HG03378 (cell line): ENCODE measurements around the gene CEND1.

Experiments used
- ATAC-seq: cut with Tn5 transposase; IDR thresholded peaks from one replicate; pipeline ENCODE4 v1.9.1; 2021; ENCODE audit warnings: mild to moderate bottlenecking, moderate library complexity; ENCODE audit not compliant: unreplicated experiment

CEND1 gene

DNA sequence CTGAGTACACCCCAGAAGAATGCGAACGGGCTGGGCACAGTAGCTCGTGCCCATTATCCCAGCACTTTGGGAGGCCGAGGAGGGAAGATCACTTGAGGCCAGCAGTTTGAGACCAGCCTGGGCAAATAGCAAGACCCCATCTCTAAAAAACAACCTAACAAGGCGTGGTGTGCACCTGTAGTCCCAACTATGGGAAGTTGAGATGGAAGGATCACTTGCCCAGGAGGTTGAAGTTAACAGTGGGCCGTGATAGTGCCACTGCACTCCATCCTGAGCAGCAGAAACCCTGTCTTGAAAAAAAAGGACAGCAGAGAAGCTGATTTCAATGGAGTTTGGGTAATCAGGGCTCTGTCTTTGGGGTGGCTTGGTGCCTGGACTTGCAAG, 23.2 kb upstream of the CEND1 start:
- no peak for ATAC-seq

DNA sequence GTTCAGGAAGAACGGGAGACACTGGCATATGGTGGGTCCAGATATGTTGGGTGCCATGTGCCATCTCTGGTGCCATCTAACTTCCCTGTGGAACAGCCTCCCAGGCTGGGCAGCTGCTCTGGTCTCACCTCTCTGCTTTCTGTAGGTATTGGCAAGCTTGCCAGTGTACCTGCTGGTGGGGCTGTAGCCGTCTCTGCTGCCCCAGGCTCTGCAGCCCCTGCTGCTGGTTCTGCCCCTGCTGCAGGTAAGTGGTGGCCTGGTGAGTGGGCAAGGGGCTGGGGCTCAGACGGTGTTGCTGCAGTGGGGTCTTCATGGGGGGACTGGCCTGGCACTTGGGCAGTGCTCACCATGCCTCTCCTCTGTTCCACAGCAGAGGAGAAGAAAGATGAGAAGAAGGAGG, 22.5 kb upstream of the CEND1 start:
- no peak for ATAC-seq

DNA sequence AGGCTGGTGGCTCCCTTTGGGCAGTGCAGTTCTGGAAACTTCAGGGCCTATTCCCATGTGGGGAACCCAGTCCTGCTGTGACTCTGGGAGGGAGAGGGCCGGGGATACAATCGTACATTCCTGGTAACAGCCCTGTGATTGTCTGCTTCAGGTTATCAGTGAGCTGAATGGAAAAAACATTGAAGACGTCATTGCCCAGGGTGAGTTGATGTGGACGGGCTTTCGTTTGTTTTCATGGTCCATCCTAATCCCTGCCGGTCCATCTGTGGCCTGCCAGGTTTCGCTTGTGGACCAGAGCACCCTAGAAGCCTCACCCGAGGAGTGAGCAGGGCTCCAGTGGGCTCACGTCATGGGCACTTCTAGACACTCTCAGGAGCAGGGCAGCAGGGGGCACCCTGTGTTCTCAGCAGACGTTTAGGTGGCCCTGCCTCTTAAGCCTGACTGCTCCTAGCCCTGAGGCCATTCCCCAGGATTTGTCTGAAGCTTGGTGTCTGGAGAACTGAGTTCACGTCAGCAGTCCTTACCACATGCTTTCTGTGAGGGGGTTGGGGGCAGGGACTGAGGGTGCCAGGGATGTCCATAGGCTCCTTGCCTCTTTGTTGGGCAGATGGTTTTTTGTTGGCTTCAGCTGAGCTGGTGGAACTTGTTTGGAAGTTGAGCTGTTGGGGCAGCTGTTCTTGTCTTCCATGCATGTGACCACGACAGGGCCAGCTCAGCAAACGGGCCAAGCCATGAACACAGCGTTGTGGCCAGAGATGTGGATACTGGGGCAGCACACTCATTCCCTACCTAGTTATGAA, 21.8 kb upstream of the CEND1 start:
- ATAC-seq, result no peak

DNA sequence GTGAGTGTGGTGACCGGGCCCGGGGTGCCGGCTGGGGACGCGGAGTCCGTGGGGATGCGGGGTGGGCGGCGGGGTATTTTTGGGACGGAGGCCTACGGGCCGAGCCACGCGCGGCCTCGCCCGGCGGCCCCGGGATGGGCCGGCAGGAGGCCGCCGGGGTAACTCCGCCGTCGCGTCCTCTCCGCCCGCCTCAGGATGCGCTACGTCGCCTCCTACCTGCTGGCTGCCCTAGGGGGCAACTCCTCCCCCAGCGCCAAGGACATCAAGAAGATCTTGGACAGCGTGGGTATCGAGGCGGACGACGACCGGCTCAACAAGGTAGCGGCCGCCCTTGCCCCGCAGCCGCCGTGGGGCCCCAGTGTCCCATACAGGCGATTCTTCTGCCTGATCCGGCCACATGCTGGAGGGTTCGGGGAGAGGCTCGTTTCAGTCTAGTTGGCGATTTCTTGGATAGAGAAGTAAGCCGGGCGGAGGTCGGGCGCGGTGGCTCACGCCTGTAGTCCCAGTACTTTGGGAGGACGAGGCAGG, 20.2 kb upstream of the CEND1 start:
- ATAC-seq, result no peak

DNA sequence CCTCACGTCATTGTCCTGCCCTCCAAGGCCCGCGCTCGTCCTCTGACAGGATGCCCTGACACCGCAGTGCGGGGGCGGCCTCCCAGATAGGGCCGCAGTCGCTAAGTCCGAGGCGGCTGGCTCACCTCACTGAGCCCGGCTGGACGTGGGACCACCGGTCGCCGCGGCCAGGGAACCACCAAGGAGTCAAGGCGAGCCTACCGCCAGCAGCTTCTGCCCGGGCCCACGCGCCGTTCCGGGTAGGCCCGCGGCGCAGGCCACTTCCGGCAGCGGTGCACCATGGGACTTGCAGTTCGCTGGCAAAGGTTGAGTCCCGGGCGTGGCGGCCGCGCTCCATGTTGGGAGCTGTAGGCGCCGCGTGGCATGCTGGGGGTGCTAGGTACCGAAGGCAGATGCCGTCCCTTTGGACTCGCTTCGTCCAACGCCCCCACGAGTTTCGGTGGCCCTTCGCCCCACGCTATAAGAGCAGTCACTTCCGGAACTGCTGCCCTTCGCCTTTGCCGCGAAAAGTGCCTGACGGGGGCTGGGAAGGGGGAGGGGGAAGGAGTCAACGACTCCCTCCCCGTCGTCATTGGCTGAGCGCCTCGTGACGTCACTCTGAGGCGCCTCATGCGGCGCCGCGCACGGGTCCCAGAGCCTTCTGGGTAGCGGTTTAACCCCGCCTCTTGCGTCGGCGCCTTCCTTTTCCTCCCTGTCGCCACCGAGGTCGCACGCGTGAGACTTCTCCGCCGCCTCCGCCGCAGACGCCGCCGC, 19.6 kb upstream of the CEND1 start, which contains the start of gene RPLP2:
Gene RPLP2 (plus strand): TSS at position 681 of the 753 bp plus-strand sequence. CDS start 268 bp downstream, outside the sequence.
- ATAC-seq, result peak; percentile 63

DNA sequence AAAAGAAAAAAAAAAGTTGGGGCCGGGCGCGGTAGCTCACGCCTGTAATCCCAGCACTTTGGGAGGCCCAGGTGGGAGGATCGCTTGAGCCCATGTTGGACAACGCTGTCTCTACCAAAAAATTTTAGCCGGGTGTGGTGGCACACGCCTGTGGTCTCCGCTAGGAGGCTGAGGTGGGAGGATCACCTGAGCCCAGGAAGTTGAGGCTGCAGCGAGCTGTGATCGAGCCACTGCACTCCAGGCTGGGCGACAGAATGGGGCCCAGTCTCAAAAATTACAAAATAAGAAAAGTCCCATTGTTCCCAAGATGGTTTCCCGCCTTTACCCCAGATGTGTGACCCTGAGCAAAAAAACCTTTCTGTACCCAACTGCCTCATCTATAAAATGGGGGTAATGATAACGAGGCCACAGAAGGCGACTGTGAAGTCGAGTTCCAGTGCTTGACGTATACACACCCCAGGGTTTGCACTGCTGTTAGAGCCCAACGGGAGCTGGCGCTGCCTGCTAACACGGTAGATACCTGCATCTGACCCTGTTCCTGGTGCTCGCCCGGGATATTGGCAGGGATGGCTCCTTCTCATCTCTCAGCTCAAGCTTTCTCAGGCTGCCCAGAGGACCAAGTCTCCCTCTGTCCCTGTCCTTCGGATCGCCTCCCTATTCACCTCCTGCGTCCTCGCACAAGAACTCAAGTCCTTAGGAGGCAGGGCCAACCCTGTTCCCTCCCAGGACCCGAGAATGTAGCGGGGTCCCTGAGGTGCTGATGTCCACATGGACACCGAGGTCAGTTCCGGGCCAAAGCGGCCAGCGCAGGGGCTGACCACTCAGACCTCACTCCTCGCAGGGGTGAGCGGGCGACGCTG, 18.8 kb upstream of the CEND1 start:
- ATAC-seq, result no peak

DNA sequence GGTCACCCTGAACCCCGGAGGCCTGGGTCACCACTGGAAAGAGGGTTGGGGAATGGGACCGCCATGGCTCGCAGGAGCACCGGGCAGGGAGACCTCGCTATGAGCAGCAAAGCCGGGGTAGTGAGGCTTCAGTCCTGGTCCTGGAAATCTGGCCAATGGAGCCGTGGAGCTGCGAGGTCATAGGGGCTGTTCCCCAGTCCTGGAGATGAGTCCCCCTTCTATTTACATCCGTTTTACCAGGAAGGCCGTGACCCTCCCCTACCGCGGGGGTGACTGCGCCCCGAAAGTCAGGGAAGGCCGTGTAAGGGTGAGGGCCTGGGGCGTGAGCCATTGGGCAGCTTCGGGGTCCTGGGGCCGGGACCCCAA, 14.7 kb upstream of the CEND1 start:
- ATAC-seq, result no peak

DNA sequence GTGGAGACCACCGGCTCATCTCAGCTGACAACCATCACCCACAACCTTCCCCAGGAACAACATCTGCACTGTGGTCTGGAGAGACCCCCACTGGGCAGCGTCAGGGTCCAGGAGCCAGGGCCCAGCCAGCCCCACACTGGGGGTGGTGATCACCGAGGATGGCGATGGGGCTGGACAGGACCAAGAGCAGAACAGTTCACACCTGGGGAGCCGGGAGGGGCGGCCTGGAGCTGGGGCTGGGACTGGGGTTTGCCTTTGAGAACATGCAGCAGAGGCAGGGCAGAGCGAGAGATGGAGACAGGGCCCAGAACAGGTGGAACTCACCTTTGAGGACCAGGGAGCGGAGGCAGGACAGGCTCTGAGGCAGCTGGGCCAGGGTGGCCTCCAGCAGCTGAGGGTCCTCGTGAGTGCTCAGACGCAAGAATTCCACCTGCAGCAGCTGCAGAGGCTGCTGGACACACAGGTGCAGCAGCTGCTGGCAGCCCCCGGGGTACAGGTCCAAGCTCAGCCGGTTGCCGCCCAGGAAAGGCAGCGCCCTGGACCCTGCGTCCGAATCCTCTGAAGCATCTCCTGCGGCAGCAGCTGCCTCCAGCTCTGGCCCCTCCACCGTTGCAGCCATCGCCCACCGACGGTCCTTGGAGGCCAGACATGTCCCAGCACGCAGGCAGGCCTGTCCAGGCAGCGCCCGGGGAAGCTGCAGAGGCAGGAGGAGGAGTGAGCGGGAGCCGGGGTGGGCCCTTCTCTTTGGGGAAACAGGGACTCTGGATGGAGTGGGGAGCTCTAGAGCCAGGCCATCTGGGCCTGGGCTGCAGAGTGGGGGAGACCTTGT, 14.1 kb upstream of the CEND1 start:
- ATAC-seq, result no peak

DNA sequence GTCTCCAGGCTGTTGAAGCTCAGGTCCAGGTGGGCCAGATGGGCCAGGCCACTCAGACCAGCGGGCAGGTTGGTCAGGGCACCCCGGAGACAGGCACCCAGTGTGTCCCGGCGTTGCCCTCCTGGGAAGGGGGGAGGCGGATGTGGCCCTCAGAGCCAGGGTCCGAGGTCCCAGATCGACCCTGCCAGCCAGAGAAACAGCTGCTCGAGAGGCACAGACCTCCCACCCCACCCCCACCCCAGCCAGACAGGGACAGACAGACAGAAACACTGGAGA, 13.5 kb upstream of the CEND1 start:
- no peak for ATAC-seq

DNA sequence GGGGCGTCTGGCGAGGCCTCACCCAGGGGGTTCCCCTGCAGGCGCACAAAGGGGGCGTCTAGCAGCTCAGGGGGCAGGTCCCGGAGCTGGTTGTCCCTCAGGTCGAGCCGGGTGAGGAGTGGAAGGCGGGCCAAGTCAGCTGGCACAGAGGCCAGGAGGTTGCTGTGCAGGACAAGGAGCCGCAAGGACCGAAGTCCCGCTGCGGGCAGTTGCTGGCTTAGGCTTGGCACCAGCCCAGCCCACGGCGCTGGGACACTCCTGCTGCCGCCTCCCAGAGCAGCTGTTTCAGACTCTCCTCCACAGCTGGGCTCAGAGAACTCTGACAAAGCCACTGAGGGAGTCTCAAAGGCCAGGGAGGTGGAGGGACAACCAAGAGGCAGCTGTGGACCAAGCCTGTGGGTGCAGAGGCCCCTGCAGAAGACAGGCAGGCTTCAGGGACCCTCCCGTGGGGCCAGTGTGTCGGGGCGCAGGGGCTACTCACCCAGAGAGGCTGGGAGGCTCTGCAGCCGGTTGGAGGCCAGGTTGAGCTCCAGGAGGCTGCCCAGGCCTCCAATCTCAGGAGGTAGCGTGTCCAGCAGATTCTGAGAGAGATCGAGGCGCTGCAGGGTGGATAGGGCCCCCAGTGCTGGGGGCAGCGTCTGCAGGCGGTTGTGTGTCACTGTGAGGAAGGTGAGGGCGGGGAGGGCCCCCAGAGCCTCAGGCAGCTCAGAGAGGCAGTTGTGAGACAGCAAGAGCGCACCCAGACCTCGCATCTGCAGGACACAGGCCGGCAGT, 13.0 kb upstream of the CEND1 start:
- no peak for ATAC-seq

DNA sequence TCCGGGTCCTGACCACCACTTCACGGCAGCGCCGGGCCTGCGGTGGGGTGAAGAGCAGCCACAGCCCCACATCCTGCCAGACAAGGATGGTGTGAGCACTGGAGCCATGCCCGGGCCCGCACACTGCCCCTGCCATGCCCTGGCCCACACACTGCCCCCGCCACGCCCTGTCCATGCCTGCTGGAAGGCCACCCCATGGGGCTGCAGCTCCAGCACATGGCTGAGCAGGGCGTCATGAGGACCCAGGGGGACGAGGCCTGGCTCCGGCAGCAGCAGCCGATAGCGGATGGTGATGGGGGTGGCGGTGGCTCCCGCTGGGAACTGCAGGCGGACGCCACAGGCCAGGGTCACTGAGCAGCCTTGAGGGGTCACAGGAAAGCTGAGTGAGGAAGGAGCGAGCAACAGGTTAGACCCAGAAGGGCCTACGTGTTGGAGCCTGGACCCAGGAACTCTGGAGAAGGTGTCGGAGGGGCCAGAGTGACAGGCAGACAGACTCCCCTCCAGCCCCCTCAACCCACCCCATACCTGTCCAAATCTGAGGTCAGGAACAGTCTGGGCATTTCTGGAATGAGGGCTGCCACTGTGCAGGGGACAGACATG, 12.2 kb upstream of the CEND1 start:
- ATAC-seq, result no peak

DNA sequence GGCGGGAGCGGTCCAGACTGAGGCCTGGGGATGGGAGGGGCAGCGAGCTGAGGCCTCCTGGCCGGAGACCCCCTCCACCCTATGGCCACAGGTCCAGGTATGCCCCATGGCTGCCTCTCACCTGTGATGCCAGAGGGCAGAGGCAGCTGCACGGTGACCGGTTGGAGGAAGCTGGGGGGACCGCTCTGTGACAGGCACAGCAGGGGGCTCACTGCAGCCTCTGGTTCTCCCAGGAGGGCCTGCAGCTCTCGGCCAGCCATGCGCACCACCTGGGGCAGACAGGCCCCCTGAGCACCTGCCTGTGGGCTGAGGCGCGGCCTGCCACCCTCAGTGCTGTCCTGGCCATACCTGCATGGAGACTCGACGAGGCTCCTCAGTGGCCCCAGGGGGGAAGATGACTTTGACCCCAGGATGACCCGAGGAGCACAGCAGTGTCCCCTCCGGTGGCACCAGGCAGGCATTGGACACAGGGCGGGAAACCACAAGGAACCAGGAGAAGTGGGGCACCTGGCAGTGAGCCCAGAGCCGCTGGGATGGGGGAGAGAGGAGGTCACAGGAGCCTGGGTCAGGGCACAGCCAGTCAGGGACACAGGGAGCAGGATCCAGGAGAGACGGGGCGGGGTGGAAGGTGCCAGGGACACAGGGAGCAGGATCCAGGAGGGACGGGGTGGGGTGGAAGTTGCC, 11.3 kb upstream of the CEND1 start:
- ATAC-seq, result no peak

DNA sequence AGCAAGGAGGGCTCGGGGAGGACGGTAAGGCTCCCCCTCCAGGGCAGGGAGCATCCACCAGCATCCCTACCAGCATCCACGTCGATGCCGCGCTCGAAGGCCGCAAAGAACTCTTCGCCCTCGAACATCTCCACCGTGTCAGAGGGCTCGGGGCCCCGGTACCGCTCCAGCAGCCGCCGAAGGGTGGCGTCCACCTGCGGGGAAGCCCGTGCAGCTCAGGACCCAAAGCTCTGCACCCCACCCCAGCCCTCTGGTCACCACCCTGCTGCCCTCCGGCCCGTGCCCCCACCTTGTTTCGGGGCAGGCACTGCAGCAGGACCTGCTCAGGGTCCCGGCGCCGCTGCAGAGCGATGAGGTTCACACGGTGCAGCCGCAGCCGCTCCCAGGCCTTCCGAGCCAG, 10.6 kb upstream of the CEND1 start:
- ATAC-seq, result no peak

DNA sequence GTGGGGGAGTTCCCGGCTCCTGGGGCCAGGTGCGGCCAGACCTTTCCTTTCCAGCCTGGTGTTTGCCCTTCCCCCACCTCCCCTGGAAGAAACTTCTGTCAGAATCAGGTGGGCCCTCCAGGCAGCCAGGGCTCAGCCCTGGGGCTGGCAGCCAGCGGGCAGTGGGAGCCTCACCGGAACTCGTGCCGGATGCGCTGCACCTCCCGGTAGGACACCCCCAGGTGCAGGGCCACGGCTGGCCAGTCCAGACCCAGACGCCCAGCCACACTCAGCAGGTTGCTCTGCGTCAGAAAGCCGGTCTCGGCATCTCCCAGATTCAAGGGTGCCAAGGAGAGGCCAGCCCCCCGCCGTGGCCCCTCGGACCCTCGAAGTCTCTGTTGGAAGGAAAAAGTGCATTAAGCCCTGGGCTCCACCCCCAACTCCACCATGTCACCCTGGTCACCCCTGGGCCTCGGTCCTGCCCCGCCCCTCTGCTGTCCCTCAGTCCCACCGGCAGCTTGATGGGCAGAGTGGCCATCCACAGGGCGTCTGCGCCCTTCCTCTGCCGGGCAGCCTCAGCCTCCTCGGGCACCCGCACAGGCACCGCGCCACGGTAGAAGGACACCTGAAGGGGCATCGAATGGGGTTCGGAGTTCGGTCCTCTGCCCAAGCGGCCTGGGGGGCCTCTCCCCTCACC, 9.9 kb upstream of the CEND1 start:
- ATAC-seq, result no peak

DNA sequence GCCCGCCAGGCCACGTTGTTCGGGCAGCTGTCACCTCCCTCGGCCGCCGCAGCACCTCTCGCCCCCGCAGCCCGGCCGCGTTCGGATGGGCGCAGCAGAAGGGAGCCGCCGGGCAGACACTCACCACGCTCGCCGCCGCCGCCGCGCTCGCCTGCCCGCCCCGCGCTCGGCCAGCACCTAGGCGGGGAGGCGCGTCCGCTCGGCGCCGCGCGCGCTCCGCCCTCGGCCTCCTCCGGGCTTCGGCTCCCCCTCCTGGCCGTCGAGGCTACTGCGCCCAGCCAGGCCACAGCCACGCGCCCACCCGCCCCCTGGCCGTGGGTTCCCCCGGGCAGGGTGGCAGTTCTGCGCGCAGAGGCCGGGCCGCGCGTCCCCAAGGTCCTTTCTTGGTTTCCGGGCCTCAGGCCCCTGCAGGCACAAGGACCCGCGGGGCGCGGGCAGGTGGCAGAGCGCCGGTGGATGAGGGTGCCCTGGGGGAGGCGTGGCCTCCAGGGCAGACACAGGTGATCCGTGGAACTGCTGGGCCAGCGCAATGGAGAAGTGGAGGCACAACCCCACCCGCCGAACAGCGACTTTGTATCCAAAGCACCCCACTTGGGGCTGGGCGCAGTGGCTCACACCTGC, 8.3 kb upstream of the CEND1 start, which contains the start of gene SLC25A22:
Gene SLC25A22 (minus strand): TSS at position 189 of the 621 bp plus-strand sequence. CDS start 3,275 bp downstream, outside the sequence.
- peak; percentile 29 for ATAC-seq

DNA sequence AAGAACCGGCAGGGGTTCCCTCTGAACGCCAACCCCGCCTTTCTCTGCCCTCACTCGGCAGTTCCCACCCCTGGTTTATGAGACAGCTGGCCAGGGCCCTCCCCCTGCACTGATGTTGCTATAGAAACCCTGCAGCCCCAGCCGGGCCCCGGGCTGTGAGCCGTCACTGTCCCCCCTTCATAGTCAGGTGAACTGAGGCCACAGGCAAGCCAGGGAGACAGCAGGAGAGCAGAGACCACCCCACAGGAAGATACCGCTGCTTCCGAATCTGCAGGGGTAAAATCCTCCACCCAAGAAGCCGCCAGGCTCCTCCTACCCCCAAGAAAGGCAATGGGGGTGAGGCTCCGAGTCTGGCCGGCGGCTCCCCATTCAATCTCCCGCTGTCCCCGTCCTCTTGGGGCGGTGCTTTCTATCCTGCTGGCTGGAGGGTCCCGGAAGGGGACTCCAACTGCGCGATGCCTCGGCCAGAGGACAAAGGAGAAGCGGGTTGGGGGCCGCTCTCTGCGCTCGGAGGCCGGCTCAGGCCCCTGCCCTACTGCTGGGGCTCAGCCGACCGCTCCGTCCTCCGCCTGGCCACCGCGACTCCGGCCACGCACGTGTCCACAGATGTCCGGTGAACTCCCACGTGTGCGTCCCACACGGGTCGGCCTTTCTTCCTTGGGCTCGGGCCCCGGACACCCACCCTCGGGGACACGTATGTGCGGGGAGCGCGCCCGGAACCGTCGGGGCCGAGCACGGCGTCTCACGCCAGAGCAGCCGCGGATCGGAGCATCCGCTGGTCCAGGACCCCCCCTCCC, 7.6 kb upstream of the CEND1 start:
- ATAC-seq, result peak; percentile 43
